GM18873 (cell line): ENCODE results near the gene ADAM19.

ENCODE experiments used
- ATAC-seq: cut with Tn5 transposase; IDR thresholded peaks from one replicate; pipeline ENCODE4 v1.9.1; 2021; ENCODE audit warnings: mild to moderate bottlenecking, moderate library complexity, moderate number of reproducible peaks; ENCODE audit not compliant: unreplicated experiment, low FRiP score

The ADAM19 gene

DNA sequence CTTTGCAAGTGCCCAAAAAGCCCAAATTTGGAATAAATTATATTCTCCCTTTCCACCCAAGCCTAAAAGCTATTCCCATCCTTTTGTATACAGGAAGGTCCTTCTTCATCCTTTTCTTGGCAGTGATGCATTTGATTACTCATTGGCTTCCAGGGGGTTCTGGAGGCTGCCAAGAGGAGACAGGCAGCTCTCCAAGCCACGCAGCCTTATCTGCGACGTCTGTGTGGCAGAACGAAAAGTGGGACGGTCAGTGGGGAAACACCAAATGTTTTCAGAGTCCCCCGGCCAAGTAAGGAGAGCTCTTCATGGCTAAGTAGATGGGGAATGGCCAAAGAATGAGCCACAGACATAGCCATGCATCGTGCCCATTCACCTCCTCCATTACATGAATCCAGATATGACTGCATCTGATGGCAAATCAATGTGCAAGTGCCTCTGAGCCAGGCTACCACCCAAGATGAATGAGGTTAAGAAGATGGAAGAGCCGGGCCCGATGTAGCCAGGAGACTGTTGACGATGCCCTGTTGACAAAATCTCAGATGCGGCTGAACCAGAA is 12.1 kb downstream of the ADAM19 start:
- no peak for ATAC-seq

DNA sequence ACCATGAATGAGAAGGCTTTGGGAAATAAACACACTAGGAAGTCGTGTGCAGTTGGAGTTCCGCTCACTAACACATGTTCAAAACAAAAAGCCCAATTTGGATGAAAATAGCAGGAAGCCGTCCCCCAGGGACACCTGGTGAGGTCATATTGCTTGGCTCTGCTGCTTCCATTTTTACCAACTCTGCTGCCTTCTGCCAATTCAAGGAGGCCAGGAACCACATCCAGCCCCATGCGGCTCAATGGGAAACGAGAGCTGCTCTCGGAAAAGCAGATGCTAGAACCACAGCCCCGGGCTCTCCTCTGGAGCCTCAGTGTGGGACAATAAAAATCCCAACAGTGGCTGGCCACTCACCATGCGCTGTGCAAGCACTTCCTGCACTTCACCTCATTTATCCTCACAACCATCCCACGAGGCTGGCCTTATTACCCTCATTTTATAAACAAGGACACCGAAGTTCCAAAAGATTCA is 13.4 kb downstream of the ADAM19 start:
- no peak for ATAC-seq

DNA sequence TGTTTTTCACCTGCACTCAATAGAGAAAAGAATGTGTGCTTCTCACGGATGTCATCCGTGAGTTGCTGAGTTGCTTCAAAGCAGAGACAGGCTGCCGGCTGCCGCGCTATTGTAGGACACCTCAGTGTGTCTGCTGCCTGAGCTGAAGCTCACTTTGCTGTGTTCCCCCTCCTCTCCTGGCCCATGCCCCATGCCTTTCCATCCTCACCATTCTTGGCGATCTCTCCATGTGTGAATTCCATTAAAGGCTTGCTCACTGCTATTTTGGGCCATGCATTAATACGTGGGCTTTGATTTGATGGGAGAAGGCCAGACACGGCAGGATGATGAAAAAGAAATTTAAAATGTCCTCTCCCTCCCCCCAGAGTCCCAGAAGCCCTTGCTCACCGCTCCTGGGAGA is 14.5 kb downstream of the ADAM19 start:
- no peak for ATAC-seq

DNA sequence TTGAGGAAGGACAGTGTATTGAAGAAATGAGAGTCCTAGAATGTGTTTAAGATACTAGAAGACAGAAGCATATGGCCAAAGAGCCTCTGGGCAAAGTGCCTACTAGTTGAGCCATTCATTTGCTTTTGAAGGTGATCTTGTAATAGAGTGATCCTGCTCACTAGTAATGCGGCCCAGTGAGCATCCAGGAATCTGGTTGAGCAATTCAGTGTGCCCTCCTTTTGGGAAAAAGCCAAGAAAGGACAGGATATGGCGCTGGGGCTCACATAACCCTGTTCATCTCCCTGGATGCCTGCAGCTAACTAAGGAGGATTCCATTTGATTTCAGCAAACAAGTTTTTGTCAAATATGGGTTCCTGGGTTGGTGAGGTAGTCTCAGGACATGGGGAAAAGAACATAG is 16.3 kb downstream of the ADAM19 start:
- no peak for ATAC-seq

GRCh38 chr5:157558681-157559080 is 16.9 kb downstream of the ADAM19 start:
- ATAC-seq = no peak

DNA sequence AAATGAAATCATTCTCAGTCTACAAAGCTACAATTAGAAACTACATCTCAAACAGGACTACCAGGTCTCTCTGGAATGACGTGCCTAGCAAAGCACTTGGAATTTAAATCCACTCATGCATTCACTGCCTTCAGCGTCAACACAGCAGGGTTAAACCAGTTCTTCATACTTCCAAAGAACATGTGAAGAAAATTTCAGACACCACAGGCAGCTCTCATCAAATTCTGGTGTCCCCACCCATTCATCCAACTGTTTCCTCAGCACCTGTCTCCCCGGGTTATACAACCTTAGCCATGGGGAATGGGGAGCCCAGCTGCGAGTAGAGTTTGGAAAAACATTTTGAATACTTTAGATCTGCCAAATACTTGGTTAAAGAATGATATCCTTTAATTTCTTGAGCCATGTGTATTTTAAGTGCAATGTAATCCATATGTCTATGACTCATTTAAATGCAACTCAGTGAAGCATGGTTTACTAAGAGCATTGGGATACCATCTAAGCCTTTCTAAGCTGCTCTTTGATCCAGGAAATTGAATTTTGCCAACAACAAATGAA is 17.5 kb downstream of the ADAM19 start:
- no peak for ATAC-seq

DNA sequence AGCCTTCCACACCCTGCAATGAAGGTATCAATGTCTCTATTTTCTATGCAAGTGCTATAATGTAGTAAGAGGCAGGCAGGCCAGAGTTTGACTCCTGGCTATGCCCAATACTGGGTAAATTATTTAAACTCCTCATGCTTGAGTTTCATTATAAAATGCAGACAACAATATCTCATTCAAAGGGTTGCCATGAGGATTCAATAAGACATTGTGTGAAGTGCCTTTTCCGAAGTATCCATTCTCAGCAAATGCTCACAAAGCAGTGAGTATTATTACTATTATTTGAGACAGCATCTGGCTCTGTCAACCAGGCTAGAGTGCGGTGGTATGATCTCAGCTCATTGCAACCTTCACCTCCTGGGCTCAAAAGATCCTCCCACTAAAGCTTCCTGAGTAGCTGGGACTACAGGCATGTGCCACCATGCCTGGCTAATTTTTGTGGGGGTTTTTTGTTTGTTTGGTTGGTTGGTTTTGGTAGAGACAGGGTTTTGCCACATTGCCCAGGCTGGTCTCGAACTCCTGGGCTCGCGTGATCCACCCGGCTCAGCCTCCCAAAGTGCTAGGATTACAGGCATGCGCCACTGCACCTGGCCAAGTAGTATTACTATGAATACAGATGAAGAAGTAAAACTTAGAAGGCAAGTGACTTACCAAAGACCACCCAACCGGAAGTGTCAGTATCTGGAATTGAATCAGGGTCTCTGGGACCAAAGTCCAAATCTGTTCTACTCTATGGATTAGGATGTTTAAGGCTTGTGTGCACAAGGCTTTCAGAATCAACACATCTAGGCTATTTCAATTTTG is 18.8 kb downstream of the ADAM19 start:
- no peak for ATAC-seq

DNA sequence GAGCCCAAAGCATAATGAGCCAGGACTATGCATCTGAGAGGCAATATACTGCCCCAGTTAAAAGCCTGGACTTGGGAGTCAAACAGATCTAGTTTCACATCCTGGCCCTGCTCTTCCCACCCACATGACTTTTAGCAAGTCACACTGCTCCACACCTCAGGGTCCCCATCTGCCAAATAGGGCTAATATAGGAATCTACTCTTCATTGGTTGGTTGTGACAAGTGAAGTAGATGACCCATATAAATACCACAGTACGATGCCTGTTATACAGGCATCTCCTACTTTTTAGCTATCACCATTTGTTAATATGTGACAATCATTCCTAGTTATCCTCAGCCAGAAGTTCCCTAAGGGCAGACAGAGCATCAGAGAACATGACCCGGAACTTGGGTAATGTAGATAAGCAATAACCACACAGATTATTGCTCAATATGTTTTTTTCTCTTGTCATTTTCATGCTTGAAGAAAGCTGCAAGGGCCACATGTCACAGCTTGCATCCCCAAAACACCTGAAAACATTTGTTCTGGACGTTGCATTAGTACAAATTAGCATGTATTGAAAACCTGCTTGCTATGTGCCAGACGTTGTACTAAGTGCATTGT is 20.4 kb downstream of the ADAM19 start:
- no peak for ATAC-seq

DNA sequence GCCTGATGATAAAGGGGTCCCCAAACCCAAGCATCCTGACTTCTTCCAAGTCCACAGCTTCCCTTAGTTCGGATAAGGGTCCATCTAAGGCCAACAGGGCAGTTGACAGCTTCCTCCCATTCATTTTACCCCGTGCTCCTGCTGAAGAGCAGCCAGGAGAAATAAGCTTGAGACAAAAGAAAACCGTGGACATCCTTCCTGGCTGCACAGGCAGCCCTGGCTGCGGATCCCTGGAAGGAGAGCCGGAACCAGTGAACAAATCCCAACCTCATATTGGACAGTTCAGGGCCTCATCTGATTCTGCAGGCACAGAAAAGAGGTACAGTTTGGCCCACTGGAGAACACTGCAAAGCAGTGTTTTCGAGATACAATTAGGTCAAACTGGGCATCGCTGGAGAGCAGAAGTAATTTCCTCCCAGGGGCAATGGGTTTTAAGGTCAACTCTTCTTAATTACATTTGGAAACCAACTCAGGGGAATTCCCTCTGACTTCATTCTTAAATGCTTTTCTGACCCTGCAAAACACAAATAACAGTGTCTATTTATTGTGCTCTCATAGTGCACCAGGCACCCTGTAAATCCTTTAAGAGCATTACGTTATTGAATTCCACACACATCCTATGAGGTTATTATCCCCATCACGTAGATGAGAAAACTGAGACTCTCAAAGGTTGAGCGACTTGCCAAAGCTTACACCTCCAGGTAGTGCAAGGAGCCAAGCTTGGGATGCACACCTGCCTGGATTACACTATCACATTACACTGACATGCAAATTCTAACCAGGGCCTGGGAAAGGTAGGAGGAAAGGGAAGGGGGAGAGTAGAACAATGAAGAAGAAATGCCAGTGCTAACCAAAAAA is 21.2 kb downstream of the ADAM19 start:
- ATAC-seq = no peak

DNA sequence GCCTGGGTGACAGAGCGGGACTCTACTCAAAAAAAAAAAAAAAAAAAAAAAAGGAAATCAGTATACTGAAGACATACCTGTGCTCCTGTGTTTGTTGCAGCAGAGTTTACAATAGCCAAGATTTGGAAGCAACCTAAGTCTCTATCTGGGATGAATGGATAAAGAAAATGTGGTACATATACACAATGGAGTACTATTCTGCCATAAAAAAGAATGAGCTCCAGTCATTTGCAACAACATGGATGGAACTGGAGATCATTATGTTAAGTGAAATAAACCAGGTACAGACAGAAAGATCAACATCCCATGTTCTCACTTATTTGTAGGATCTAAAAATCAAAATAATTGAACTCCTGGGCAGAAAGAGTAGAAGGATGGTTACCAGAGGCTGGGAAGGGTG is 22.9 kb downstream of the ADAM19 start:
- no peak for ATAC-seq

DNA sequence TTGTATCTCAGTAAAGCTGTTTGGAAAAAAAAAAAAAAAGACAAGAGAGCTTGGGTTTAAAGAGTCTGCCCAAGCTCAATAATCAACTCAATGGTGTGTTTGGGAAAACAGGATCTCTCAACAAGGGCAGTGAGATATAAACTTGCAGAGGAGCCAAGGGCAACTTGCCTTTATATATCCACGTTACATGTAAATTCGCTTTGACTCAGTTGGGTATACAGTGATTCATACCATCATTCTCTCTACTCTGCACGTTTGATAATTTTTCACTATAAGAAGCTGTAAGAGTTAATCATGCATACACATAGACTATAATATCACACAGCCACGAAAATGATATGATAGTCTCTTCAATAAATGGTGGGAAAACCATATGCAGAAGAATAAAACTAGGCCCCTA is 24.9 kb downstream of the ADAM19 start:
- ATAC-seq = no peak

DNA sequence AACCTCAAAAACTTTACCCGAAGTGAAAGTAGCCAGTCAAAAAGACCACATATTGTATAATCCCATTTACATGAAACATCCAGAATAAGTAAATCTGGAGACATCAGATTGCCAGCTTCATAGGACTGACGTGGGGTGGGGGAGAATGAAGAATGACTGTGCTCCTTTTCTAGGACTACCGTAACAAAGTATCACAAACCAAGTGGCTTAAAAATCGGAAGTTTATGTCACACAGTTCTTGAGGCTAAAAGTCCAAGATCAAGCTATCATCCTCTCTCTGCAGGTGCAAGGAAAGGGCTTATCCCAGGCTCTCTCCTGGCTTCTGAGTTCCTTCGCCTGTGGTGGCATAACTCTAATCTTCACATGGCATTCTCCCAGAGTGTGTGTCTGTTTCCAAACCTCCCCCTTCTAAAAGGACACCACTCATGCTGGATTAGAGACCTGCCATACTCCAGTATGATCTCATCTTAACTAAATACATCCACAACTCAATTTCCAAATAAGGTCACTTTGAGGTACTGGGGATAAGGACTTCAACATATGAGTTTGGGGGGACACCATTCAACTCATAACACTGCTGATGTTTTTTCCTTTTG is 25.5 kb downstream of the ADAM19 start:
- ATAC-seq = no peak

DNA sequence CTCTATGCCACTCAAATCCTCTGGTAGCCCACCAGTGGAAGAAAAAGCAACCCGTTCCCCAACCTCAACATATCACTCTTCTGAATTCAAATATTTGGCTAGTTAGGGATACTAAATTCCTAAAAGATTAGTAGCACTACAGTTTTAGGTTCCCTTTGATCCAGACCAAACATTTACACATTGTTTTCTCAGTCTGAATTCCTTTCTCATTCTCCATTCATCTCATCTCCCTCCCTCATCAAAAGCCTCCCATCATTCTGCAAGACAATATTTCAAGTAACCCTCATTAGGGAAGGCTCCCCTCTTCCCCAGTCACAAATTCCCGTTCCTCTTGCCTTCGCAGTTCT is 26.3 kb downstream of the ADAM19 start:
- ATAC-seq = no peak

DNA sequence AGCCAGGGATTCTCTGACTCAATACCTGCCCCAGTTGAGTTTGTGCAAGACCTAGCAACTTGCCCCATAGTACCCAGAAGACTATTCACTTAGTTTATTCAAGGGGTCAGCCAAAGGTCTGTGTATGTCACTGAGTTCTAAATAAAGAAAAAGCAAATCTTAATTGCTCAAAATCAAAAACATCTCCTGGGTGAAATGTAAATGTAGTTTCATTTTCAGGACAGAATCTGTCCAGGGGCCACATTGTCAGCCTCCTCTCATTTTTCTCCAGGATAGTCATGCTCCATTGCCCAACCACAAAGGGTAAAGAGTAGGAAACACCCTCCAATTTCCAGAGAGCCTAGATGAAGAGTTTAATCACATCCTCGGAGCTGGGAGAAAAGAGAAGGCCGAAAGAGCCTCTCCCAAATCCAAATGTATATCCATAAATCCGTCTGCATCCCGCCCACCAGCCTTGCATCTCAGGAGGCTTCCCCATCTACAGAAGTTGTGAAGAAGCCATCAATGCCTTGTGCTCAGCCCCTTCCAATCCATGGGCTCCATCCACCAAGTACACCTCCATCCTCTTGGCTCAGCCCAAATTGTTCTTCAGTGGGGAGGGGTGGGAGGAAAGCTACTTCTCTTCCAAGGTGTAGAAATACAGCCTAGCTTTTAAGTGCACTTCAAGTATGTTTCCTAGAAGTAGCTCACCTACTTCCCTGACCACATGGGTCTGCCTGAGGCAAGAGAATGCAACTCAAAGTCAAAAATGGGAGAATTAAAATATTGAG is 26.9 kb downstream of the ADAM19 start:
- ATAC-seq = no peak

GRCh38 chr5:157547941-157548512 is 27.5 kb downstream of the ADAM19 start:
- no peak for ATAC-seq

DNA sequence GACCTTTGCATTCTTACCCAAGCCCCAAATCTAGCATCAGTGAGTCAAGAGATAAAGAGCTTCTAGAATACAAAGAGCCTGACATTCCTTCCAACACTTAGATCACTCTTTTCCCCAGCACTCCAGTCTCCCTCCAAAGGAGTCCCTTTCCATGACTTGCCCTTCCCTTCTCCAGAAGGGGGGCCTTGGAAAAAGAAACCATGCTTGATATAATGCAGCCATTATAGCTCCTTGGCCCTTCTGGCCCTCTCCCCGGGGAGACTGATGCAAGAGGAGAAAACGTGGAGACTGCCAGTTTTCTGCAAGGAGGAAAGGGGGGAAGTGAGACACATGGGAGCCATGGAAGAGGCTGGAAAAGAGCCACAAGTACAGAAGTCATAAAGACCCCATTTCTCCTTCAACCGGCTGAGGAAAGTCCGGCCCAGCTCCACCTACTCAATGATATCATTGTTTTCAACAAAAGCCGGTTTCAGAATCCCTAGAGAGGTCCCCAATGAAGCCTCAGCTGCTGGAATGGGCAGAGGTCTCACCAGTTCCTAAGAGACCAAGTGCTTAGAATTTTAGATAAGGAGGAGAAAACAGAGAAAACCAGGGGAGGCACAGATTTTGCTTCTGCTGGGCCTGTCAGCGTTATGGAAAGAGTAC is 29.0 kb downstream of the ADAM19 start:
- no peak for ATAC-seq

DNA sequence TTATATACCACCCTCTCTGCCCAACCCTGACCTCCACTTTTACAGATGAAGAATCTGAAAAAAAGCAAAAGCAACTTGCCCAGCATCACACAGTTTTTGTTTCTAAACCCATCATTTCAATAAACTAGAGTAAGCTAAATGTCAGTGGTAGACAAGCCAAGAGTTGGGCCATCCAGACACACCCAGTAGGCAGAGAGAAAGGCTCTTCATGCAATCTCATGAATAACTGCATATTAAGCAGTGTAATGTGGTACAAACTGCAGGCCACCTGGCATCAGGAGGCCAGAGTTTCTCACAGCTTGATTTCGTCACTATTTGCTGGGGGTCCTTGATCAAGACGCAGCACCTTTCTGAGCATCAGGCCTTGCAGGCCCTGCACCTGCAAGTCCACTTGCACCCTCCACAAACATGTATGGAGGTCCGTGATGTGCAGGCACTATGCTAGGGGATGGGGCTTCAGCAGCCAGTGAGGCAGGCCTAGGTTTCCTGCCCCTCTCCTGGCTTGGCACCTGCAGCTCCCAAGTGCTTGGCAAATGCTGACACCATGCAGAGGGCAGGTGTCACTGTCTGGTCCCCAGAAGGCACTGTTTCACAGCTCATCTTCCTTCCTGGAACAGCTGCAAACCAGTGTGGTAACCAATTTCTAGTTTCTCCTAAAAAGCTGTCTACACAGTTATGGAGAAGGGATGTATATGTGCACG is 29.8 kb downstream of the ADAM19 start:
- ATAC-seq = no peak

GRCh38 chr5:157544623-157544989 is 31.0 kb downstream of the ADAM19 start:
- no peak for ATAC-seq
